Suprapubic skin (tissue), 4 donors: ENCODE data around the gene FOS.

Experiments used
- EP300 ChIP-seq: sonication (generic); formaldehyde crosslinking; IDR thresholded peaks from one replicate; pipeline ENCODE4 v1.6.1; 2017; ENCODE audit warnings: antibody characterized with exemption
- POLR2AphosphoS5 ChIP-seq, 3 donors: sonication (generic); formaldehyde crosslinking; IDR thresholded peaks; one replicate each; pipeline ENCODE4 v1.6.1; 2017; ENCODE audit warnings: antibody characterized with exemption in 3 of 3
- TF ChIP-seq, protein P1 (sequence below), 2 donors: fragments of 200-600 bp in 1 of 2; fragments of 450-650 bp in 1 of 2; sonication (generic) in 1 of 2; IDR thresholded peaks; one replicate each; pipeline ENCODE4 v1.5.1; 2016 to 2019; ENCODE audit warnings: antibody characterized with exemption in 2 of 2, mild to moderate bottlenecking in 1 of 2, moderate library complexity in 1 of 2

DNA sequence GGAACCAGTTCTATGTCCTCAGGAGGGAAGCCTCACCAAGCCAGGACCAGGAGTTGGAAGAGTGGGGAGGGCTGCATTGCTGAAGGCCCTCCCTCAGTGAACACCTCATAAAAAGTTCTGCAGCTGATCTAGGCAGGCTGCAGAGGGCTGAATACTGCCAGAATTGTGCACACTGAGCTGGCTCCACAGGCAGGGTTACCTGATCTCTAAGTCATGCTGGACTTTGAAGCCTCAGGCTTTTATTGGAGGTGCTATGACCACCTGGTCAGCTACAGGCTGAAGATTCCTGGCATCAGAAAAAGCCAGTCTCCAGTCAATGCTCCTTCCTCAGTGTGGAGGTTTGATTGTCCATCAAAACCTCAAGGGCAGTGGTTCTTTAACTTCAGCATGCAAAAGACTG is 39.7 kb downstream of the FOS start:
- TF ChIP-seq, protein P1, sequence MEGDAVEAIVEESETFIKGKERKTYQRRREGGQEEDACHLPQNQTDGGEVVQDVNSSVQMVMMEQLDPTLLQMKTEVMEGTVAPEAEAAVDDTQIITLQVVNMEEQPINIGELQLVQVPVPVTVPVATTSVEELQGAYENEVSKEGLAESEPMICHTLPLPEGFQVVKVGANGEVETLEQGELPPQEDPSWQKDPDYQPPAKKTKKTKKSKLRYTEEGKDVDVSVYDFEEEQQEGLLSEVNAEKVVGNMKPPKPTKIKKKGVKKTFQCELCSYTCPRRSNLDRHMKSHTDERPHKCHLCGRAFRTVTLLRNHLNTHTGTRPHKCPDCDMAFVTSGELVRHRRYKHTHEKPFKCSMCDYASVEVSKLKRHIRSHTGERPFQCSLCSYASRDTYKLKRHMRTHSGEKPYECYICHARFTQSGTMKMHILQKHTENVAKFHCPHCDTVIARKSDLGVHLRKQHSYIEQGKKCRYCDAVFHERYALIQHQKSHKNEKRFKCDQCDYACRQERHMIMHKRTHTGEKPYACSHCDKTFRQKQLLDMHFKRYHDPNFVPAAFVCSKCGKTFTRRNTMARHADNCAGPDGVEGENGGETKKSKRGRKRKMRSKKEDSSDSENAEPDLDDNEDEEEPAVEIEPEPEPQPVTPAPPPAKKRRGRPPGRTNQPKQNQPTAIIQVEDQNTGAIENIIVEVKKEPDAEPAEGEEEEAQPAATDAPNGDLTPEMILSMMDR (IDR thresholded peaks at IDR 0.05) = no peak
- TF ChIP-seq EP300 = no peak
- TF ChIP-seq POLR2AphosphoS5 (IDR thresholded peaks at IDR 0.05) = no peak
